Thymus (tissue), 11 donors: ENCODE data around the gene TBC1D24. TPM values are rescaled to one million over a fixed set of nuclear protein-coding genes. Genes with fewer than 3 reads are reported as not detected.
"Not testable (repeated sequence)": the region's sequence is repeated elsewhere in the genome, so short reads cannot be mapped to it uniquely, and the experiment has no call there.

Source experiments
- DNase-seq, 9 donors: peaks; one replicate each; pipeline ENCODE4 v3.0.0-alpha.2; 2013; ENCODE audit warnings: low spot score in 9 of 9, low read depth in 6 of 9, missing footprints in 1 of 9
- H3K27ac ChIP-seq, 2 donors: one replicate each; pipeline ENCODE4 v1.5.1; 2013; ENCODE audit warnings: control low read depth in 1 of 2, low read depth in 1 of 2, low read length in 1 of 2, mild to moderate bottlenecking in 1 of 2, moderate library complexity in 1 of 2
- H3K27me3 ChIP-seq, 2 donors: one replicate each; pipeline ENCODE4 v1.5.1; 2013; ENCODE audit warnings: low read length in 1 of 2; ENCODE audit not compliant: control insufficient read depth in 2 of 2, insufficient read depth in 1 of 2
- H3K36me3 ChIP-seq, 2 donors: one replicate each; pipeline ENCODE4 v1.5.1; 2013; ENCODE audit warnings: low read length in 1 of 2, mild to moderate bottlenecking in 1 of 2, moderate library complexity in 1 of 2; ENCODE audit not compliant: control insufficient read depth in 2 of 2, insufficient read depth in 2 of 2
- H3K4me1 ChIP-seq, 2 donors: one replicate each; pipeline ENCODE4 v1.5.1; 2013; ENCODE audit warnings: low read length in 2 of 2; ENCODE audit not compliant: control insufficient read depth in 2 of 2, insufficient read depth in 2 of 2
- H3K4me3 ChIP-seq, 2 donors: one replicate each; pipeline ENCODE4 v1.5.1; 2013; ENCODE audit warnings: low read length in 2 of 2, control low read depth in 1 of 2, mild to moderate bottlenecking in 1 of 2
- H3K9me3 ChIP-seq, 2 donors: one replicate each; pipeline ENCODE4 v1.5.1; 2013; ENCODE audit warnings: low read length in 1 of 2, mild to moderate bottlenecking in 1 of 2; ENCODE audit not compliant: control insufficient read depth in 2 of 2, insufficient read depth in 1 of 2
- WGBS: extraction: QIAGEN DNeasy Blood & Tissue Kit; methylation state at CpG from one replicate; pipeline ENCODE4 v1.1.7; 2013; 5-methylcytosine and 5-hydroxymethylcytosine counted together
- polyA plus RNA-seq: library from polyadenylated mRNA; stranded (reverse); fragments of 200-250 nt; gene quantifications from one replicate; pipeline ENCODE4 v1.2.3, GENCODE V29; 2013
- total RNA-seq: library from RNA; stranded (reverse); fragments of 120-200 nt; gene quantifications from one replicate; pipeline ENCODE4 v1.2.4, GENCODE V29; 2013
- donor health status: healthy.

TBC1D24 gene
- total and polyA plus RNA-seq, 2 donors = 3.5 to 3.7 TPM

GRCh38 chr16:2531696-2532493 lies 57.0 kb downstream of the TBC1D24 start:
- WGBS = under 1% methylated on average over 84 of the region's 84 CpGs
- peaks cover 0 to 1% of the 10 kb centered on the region in 2 donors for H3K9me3 ChIP-seq
- peak overlapping the region; percentile 60 to 74 for H3K4me3 ChIP-seq
- H3K27ac ChIP-seq = peak overlapping the region; percentile 88 to 97
- peaks cover 21 to 33% of the 10 kb centered on the region in 2 donors for H3K36me3 ChIP-seq
- peaks cover 0 to 23% of the 10 kb centered on the region in 2 donors for H3K27me3 ChIP-seq
- peaks cover 6 to 29% of the 10 kb centered on the region in 2 donors for H3K4me1 ChIP-seq
- peak; percentile 79 to 96 (median 92) for DNase-seq

GRCh38 chr16:2532494-2533141 lies 57.7 kb downstream of the TBC1D24 start:
- Histone ChIP-seq H3K27ac (peak overlapping the region; percentile 88 to 97), H3K9me3 (peaks cover 0 to 1% of the 10 kb centered on the region in 2 donors), H3K36me3 (peaks cover 20 to 27% of the 10 kb centered on the region in 2 donors), H3K27me3 (peaks cover 0 to 23% of the 10 kb centered on the region in 2 donors), H3K4me1 (peaks cover 6 to 34% of the 10 kb centered on the region in 2 donors), H3K4me3 (peak overlapping the region; percentile 59 to 74)
- DNase-seq = peak in 2 of 9 donors; percentile 60 to 69
- WGBS = 1% methylated on average over 37 of the region's 37 CpGs

GRCh38 chr16:2533142-2533755 lies 58.3 kb downstream of the TBC1D24 start:
- H3K9me3 ChIP-seq, DNase-seq: not testable (repeated sequence)
- peaks cover 15 to 21% of the 10 kb centered on the region in 2 donors for H3K36me3 ChIP-seq
- H3K27ac ChIP-seq = peak overlapping the region; percentile 88 to 97
- 39% methylated on average over 16 of the region's 16 CpGs for WGBS
- peak overlapping the region; percentile 59 to 74 for H3K4me3 ChIP-seq
- H3K27me3 ChIP-seq = peaks cover 0 to 23% of the 10 kb centered on the region in 2 donors
- H3K4me1 ChIP-seq = peaks cover 6 to 34% of the 10 kb centered on the region in 2 donors

- Histone ChIP-seq H3K4me1 (peaks cover 9 to 37% of the 10 kb centered on the region in 2 donors), H3K9me3 (peaks cover 0 to 1% of the 10 kb centered on the region in 2 donors), H3K27me3 (peaks cover 0 to 23% of the 10 kb centered on the region in 2 donors), H3K36me3 (peaks cover 8 to 15% of the 10 kb centered on the region in 2 donors), H3K4me3 (no peak overlapping the region), H3K27ac (no peak overlapping the region)
- DNase-seq = no peak
- 94% methylated on average over 11 of the region's 11 CpGs for WGBS
Observed at GRCh38 chr16:2533912-2534311, 59.0 kb downstream of the TBC1D24 start.

- peaks cover 12 to 41% of the 10 kb centered on the region in 2 donors for H3K4me1 ChIP-seq
- H3K27ac ChIP-seq = not testable (repeated sequence)
- 98% methylated on average over 5 of the region's 5 CpGs for WGBS
Observed at GRCh38 chr16:2534335-2534734, 59.4 kb downstream of the TBC1D24 start.

GRCh38 chr16:2535625-2536013 lies 60.7 kb downstream of the TBC1D24 start:
- Histone ChIP-seq H3K4me1 (peaks cover 15 to 44% of the 10 kb centered on the region in 2 donors), H3K4me3 (no peak overlapping the region), H3K27me3 (peaks cover 0 to 23% of the 10 kb centered on the region in 2 donors), H3K9me3 (peaks cover 0 to 1% of the 10 kb centered on the region in 2 donors), H3K36me3 (peaks cover 2 to 4% of the 10 kb centered on the region in 2 donors), H3K27ac (no peak overlapping the region)
- 94% methylated on average over 9 of the region's 9 CpGs for WGBS
- no peak for DNase-seq

More at GRCh38 chr16:2534335-2534734, 59.4 kb downstream of the TBC1D24 start:
- peaks cover 6 to 10% of the 10 kb centered on the region in 2 donors for H3K36me3 ChIP-seq
- not testable (repeated sequence) for H3K4me3 ChIP-seq, DNase-seq, H3K9me3 ChIP-seq
- H3K27me3 ChIP-seq = peaks cover 0 to 23% of the 10 kb centered on the region in 2 donors

GRCh38 chr16:2537451-2538379 lies 62.8 kb downstream of the TBC1D24 start, which contains the start of gene PDPK1:
PDPK1 (plus strand) TSS chr16:2538021; CDS start chr16:2538113, 92 bp downstream.
- no peaks in the 10 kb centered on the region for H3K9me3 ChIP-seq
- under 1% methylated on average over 125 of the region's 126 CpGs for WGBS
- peaks cover 2 to 9% of the 10 kb centered on the region in 2 donors for H3K36me3 ChIP-seq
- H3K27ac ChIP-seq = peak within 1 kb of the TSS; percentile 70 to 84
- peak within 1 kb of the TSS; percentile 58 to 89 for H3K4me3 ChIP-seq
- peaks cover 13 to 33% of the 10 kb centered on the region in 2 donors for H3K4me1 ChIP-seq
- peaks cover 0 to 9% of the 10 kb centered on the region in 2 donors for H3K27me3 ChIP-seq
- peak in 8 of 9 donors; percentile 79 to 97 (median 92) for DNase-seq

GRCh38 chr16:2539192-2539844 lies 64.4 kb downstream of the TBC1D24 start:
- H3K36me3 ChIP-seq, H3K27ac ChIP-seq, H3K9me3 ChIP-seq, H3K4me3 ChIP-seq, H3K27me3 ChIP-seq, DNase-seq: not testable (repeated sequence)
- peaks cover 13 to 24% of the 10 kb centered on the region in 2 donors for H3K4me1 ChIP-seq
- 94% methylated on average over 24 of the region's 24 CpGs for WGBS
